CD4-positive, alpha-beta T cell treated with Interleukin-15 for 4 hours (primary cell): ENCODE results near the gene TGIF1.

Experiments
- DNase-seq: peaks from one replicate; pipeline ENCODE4 v3.0.0-alpha.2; 2020; ENCODE audit warnings: low spot score

The TGIF1 gene

DNA sequence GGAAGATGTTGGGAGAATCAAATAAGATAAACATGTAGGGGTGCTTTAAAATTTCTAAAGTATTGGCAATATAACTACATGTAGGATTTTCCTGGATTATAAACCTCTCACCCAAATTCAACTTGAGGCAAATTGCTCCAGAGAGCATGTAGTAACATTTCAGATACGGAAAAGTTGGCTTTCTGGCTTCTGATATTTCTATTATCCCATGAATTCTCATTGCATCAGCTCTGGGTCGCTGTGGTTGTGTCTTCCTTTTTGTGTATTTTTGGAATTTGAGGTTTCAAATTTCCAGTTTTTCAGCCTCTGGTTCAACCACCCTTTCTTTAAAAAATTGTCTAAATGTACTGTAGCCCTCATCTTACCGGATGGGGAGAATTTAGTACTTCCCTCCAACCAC lies 32.3 kb downstream of the TGIF1 start:
- DNase-seq: no peak

DNA sequence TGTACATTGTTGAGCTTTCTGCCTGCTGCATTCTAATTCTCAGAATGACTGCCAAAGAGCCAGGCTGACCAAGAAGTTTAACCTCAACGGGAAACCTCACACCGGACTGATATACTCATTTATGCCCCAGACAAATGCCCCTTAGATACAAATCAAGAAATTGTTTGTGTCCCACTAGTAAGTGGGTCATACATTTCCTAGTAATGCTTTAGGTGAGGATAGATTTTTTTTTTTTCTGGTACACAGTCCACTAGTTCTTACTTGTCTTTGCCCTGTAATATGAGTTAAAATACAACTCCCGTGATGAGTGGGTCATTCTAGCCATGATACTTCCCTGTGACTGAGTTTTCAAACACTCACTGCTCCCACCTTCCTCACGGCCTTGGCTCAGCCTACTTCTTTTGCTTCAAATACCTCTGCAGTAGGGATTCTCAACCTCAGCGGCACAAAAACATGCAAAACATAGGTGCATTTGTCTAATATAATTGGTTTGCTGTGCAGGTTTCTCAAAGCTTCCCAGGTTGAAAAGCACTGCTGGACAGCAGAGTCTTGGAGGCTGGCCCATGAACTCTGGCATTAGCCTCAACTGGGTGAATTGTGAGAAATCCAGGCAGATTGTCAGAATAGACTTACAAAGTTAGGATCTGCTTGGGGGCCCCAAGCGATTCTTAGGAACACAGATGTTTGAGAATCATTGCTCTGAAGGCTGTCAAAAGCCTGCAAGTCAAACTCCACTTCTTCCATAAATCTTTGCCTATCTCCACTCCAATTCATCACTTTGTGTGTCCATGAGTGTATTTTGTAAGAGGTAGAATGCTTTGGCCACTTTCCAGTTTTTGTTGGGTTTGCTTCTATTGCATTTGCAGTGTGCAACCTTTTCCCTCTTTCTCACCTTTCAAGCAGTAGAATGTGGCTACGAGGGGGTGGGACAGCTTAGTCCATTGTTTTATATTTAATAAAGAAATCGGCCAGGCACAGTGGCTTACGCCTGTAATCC lies 35.5 kb downstream of the TGIF1 start:
- DNase-seq: no peak

GRCh38 chr18:3486512-3486911 lies 36.5 kb downstream of the TGIF1 start:
- no peak for DNase-seq

DNA sequence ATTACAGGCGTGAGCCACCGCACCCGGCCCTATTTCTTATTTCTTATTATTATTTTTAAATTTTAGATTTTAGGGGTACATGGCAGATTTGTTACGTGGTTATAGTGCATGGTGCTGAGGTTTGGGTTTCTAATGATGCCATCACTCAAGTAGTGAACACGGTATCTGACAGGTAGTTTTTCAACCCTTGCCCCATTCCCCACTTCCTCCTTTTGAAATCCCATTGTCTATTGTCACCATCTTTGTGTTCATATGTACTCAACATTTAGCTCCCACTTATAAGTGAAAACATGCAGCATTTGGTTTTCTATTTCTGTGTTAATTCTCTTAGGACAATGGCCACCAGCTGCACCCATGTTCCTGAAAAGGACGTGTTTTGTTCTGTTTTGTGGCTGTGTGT lies 39.5 kb downstream of the TGIF1 start:
- DNase-seq: no peak

GRCh38 chr18:3491981-3492555 lies 42.1 kb downstream of the TGIF1 start:
- DNase-seq: no peak

DNA sequence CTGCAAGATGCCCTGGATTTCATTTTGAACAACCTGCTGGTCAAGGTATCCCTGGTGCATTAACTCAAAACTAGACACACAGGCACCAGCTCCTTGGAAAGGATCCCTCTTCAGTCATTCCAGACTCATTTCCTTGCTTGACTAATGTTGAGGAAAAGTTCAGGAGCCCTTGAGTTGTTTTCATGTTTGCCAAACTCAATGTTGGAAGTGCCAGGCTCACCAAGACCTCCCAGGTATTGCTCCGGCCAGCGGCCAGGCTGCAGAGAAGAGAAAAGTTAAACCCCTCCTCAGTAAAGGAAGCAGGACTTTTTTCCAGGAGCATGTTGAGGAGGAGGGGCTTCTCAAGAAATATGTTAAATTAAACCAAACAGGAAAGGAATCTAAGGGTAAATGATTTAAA lies 42.7 kb downstream of the TGIF1 start:
- no peak for DNase-seq

- DNase-seq: no peak
These were observed 43.7 kb downstream of the TGIF1 start for GRCh38 chr18:3493501-3494244.

GRCh38 chr18:3494245-3494526 lies 44.2 kb downstream of the TGIF1 start:
- DNase-seq: no peak

DNA sequence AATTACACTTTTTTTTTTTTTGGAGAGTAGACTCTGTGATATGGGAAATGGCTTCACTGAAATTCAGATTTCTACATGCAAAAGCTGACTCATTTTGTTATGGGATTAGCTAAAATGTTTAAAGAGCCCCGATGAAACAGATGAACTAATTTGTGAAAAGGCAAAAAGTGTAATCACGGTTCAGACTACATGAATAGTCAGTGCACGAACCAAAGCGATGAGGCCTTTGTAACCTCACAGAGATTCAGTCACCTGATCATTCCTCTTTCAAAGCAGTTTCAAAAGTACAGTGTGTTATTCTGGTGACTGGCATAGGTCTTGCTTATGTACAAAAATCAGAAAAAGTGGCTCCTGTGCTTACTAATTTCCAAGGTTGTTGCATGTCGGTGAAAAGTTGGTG lies 44.6 kb downstream of the TGIF1 start:
- no peak for DNase-seq

- no peak for DNase-seq
These were observed 45.9 kb downstream of the TGIF1 start for GRCh38 chr18:3495691-3496430.

GRCh38 chr18:3498698-3499471 lies 48.9 kb downstream of the TGIF1 start:
- DNase-seq: no peak

GRCh38 chr18:3499501-3499900 lies 49.5 kb downstream of the TGIF1 start:
- DNase-seq: no peak

DNA sequence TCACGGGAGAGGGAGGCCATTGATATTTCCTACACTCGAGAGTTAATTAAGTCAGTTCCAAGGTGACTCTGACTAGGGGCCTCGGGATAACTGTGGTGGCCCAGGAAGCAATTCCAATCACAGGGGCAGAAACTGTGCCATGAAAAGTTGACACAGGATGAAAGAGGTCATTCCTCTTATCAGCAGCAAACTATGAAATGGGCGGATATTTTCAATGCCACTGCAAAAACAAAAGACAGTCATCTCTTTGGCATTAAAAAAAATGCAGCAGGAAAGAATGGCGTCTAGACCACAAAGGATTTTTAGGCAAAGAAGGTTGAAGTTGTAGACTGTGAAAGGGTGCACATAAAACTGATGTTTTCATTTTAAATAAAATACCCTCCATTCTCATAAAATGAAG lies 50.0 kb downstream of the TGIF1 start:
- DNase-seq: no peak

DNA sequence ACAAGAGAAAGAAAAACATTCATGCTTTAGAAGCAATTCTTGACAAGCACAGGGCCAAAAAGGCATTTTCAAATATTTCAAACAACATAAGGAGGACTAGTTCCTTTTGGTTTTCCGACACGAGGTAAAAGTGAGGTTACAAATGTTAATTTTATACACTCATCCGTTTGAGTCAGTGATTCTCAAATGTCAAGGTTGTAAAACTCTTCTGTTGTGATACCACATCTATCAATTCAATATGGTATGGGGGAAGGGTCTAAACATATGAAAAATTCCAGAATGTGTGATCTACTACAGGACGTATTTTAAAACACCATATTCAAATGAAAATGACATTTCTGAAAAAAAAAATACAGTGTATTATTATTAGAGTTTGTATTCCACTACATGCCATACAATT lies 52.7 kb downstream of the TGIF1 start:
- DNase-seq: no peak

DNA sequence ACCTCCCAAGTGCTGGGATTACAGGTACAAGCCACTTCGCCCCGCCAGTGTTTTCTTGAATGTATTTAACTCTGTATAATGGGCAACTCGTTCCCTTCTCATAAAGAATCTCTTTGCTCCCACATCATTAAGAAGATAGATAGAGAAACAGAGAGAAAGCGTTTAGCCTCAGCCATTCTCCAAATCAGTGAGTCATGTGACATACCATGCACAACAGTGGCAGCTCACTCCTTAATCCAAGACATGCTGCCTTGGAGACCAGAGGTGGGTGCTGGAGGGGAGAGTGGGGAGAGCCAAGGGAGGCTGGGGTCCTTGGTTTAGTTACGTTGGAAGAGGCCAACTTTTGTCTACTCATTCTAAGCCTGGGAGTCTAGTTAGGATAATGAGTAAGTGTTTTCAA lies 54.7 kb downstream of the TGIF1 start:
- DNase-seq: no peak

DNA sequence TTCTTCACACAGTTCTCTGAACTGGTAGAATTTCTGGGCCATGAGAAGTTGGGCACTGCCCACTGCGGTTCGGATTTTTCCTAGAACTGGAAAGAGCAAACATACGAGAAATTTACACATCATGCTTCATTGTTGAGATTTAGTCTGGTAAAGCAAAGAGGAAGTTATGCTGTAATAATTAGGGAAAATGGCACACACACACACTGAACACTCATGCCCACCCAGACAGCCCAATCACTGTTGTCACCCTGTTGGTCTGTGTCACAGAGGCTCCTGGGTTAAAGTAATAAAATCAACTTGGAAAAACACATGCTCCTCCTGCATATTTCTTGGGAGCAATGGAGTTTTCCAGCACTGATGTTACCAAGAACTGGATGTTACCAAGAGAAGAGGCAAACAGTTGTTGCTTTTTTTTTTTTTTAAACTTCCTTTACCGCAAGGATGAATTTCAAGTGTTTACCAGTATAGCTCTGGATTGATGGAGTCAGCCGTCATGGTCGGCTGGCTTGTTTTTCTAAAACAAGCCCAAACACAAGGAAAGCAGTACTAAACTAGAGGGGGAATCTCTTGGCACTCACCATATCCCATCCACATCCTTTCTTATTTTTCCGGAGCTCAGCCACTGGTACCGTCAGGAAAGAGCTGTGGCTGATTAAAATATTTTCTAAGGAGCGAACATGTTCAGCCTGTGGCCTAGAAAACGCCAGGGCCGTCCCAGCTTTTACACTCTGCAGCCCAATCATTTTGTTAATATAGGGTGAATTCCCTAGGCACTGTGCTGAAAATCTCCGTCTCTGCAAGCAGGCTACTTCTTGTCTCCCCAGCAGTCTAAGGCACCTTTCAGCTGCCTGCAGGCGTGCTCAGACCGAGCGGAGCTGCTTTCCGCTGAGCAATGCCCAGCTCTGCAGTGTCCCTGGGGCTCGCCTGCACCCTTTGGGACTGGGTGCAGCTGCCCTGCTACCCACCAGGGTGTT lies 58.9 kb downstream of the TGIF1 start:
- DNase-seq: no peak
